ENCODE data around the gene CNKSR3. TPM values are rescaled to one million over a fixed set of nuclear protein-coding genes. Genes with fewer than 3 reads are reported as not detected.
A peak's percentile ranks its signal among the peaks of the same experiment; 100 is the strongest.

The CNKSR3 gene
- total RNA-seq, 6 experiments from 2014 or later: 15.3 to 21.7 (median 18.7) TPM

DNA sequence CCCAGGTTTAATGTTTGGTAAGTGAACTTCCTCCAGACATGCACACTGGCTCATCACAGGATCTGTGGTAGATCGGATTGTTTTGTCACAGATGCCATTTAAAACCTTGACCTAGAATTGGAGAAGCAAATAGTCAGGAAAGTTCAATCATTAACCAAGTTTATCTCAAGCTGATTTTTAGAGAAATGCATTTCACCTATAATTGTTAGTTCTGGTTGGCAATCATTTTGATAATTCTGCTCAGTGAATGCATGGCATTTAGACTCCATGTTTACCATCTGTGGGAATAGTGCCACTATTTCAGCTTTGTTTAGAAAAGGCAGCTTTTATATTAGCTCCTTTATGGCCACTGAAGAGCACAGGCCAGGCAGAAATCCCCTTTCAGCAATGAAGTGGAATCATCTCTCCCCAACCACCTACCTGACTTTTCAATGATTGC is 80.0 kb downstream of the CNKSR3 start:
- peak overlapping the region; percentile 34; the same call in 1 of the 2 replicates for H3K27ac Mint-ChIP-seq

DNA sequence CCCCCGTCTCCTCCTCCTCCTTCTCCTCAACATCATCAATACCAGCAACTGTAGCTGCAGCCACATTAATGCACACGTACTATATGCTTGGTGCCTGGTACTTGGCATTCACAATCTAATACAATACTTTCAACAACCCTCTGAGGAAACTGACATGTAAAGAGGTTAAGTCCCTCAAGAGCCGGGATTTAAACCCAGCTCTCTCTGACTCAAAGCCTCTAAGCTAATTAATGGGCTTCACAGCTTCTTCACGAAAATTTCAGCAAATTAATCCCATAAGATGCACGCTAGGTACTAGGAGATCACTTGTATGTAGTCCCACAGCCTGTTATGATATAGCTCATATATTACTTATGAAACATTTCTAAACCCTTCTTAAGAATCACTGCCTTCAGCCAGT is 80.8 kb downstream of the CNKSR3 start:
- TF ChIP-seq, protein P1, sequence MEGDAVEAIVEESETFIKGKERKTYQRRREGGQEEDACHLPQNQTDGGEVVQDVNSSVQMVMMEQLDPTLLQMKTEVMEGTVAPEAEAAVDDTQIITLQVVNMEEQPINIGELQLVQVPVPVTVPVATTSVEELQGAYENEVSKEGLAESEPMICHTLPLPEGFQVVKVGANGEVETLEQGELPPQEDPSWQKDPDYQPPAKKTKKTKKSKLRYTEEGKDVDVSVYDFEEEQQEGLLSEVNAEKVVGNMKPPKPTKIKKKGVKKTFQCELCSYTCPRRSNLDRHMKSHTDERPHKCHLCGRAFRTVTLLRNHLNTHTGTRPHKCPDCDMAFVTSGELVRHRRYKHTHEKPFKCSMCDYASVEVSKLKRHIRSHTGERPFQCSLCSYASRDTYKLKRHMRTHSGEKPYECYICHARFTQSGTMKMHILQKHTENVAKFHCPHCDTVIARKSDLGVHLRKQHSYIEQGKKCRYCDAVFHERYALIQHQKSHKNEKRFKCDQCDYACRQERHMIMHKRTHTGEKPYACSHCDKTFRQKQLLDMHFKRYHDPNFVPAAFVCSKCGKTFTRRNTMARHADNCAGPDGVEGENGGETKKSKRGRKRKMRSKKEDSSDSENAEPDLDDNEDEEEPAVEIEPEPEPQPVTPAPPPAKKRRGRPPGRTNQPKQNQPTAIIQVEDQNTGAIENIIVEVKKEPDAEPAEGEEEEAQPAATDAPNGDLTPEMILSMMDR (IDR thresholded peaks at IDR 0.05): no peak
- peaks cover 51% of the 10 kb centered on the region for H3K36me3 Mint-ChIP-seq (ENCODE audit: low read depth)
- H3K4me3 Mint-ChIP-seq: no peak overlapping the region
- H3K27ac Mint-ChIP-seq: peak overlapping the region; percentile 76; the same call in 1 of the 2 replicates
- no peak for DNase-seq
- no peaks in the 10 kb centered on the region for H3K27me3 Mint-ChIP-seq (ENCODE audit: insufficient read depth)
- peaks cover 71% of the 10 kb centered on the region for H3K4me1 Mint-ChIP-seq (ENCODE audit: low read depth)
- peaks cover 3% of the 10 kb centered on the region for H3K9me3 Mint-ChIP-seq

More for the DNA sequence above, 80.0 kb downstream of the CNKSR3 start:
- DNase-seq: no peak
- Mint-ChIP-seq H3K27me3 (ENCODE audit: insufficient read depth) (no peaks in the 10 kb centered on the region), H3K4me1 (ENCODE audit: low read depth) (peaks cover 71% of the 10 kb centered on the region), H3K36me3 (ENCODE audit: low read depth) (peaks cover 50% of the 10 kb centered on the region), H3K9me3 (peaks cover 3% of the 10 kb centered on the region), H3K4me3 (no peak overlapping the region)
- TF ChIP-seq, protein P1 (IDR thresholded peaks at IDR 0.05): no peak

DNA sequence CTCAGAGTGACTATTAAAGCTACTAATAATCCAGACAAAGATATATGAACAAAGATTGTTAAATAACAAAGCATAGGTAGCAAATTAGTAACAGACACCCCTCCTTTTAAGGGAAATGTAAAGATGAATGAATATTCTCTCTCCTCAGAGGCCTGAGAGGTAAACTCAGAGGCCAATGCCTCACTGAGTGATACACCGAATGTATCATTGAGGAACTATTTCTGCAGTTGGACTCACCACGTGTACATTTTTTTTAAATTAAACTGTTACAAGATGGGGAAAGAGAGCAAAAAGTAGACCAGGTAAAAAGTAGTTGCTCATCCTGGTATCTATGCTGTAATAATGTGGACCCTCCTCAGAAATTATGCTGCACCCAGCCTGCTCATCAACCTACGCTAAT is 81.6 kb downstream of the CNKSR3 start:
- no peak overlapping the region for H3K4me3 Mint-ChIP-seq
- H3K27me3 Mint-ChIP-seq (ENCODE audit: insufficient read depth): no peaks in the 10 kb centered on the region
- DNase-seq: peak; percentile 50
- peaks cover 3% of the 10 kb centered on the region for H3K9me3 Mint-ChIP-seq
- H3K36me3 Mint-ChIP-seq (ENCODE audit: low read depth): peaks cover 50% of the 10 kb centered on the region
- TF ChIP-seq, protein P1 (IDR thresholded peaks at IDR 0.05): no peak
- H3K4me1 Mint-ChIP-seq (ENCODE audit: low read depth): peaks cover 66% of the 10 kb centered on the region
- peak overlapping the region; percentile 76 for H3K27ac Mint-ChIP-seq

DNA sequence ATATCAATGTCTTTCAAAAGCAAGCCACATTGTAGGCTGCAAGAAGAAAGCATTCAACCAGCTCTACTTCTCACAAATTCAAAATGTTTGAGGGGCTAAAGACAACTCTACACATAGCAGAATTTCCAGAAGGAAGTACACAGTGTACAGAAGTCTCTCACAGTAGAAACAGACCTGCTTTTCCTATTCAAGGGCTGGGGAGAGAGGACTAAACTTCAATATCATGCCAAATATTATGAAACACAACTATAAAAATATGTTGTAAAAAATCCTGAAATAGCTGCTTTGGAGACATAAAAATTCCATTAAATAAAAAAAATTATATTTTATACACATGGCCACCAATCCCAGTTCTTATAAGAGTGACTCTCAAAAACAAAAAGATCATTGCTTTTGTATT is 83.0 kb downstream of the CNKSR3 start:
- peaks cover 53% of the 10 kb centered on the region for H3K36me3 Mint-ChIP-seq (ENCODE audit: low read depth)
- H3K27me3 Mint-ChIP-seq (ENCODE audit: insufficient read depth): no peaks in the 10 kb centered on the region
- peaks cover 51% of the 10 kb centered on the region for H3K4me1 Mint-ChIP-seq (ENCODE audit: low read depth)
- H3K27ac Mint-ChIP-seq: peak overlapping the region; percentile 27; the same call in 1 of the 2 replicates
- DNase-seq: no peak
- TF ChIP-seq, protein P1 (IDR thresholded peaks at IDR 0.05): no peak
- no peak overlapping the region for H3K4me3 Mint-ChIP-seq
- peaks cover 3% of the 10 kb centered on the region for H3K9me3 Mint-ChIP-seq

DNA sequence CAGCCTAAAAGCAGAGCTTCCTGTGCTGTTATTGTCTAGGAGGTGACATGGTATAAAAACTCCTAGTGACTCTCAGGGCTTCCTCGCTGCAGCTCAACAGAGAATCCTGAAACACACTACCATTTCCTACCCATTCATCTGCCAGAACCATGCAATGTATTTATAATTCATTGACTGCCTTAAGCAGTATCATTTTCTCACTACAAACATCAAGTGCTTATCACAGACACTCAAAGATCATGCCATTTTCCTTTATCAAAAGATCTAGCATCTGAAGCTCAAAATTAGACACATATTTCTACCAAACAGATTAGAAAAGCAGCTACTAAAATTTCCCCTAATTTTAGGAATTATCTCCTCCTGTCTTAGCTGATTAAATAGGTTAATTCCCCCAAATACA is 83.5 kb downstream of the CNKSR3 start:
- no peak for DNase-seq
- Mint-ChIP-seq H3K9me3 (no peaks in the 10 kb centered on the region), H3K36me3 (ENCODE audit: low read depth) (peaks cover 53% of the 10 kb centered on the region), H3K27ac (no peak overlapping the region), H3K4me3 (no peak overlapping the region), H3K27me3 (ENCODE audit: insufficient read depth) (no peaks in the 10 kb centered on the region), H3K4me1 (ENCODE audit: low read depth) (peaks cover 47% of the 10 kb centered on the region)
- TF ChIP-seq, protein P1 (IDR thresholded peaks at IDR 0.05): no peak

DNA sequence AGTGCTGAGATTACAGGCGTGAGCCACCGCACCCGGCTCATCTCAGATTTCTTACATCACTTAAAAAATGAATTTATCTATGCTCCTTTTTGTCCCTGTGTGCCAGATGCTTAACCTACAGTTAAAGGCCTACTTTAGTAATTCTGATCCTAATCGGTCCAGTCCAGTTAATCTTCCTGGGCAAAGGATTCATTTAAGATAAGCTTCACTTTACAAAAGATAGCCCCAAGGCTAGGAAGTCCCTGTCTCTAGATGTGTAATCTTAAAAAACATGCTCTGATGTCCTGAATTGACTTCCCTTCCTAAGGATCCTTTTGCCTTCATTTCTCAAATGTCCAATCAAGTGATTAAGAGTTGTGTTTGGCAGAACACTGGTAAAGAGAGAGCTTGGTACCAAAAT is 85.5 kb downstream of the CNKSR3 start:
- DNase-seq: no peak

More for the DNA sequence above, 85.5 kb downstream of the CNKSR3 start:
- TF ChIP-seq, protein P1 (IDR thresholded peaks at IDR 0.05): no peak
- H3K9me3 Mint-ChIP-seq: no peaks in the 10 kb centered on the region
- H3K36me3 Mint-ChIP-seq (ENCODE audit: low read depth): peaks cover 61% of the 10 kb centered on the region
- no peak overlapping the region for H3K27ac Mint-ChIP-seq
- no peak overlapping the region for H3K4me3 Mint-ChIP-seq
- H3K27me3 Mint-ChIP-seq (ENCODE audit: insufficient read depth): no peaks in the 10 kb centered on the region
- H3K4me1 Mint-ChIP-seq (ENCODE audit: low read depth): peaks cover 33% of the 10 kb centered on the region
